ENCODE results near the gene NUDT7. TPM values are rescaled to one million over a fixed set of nuclear protein-coding genes. Genes with fewer than 3 reads are reported as not detected.

The NUDT7 gene
- total and polyA plus RNA-seq, 9 of the 15 experiments (the other 6 are each of a cell fraction or from before 2014, with no cell fraction given): 5.6 to 24.2 (median 10.5) TPM

GRCh38 chr16:77775911-77776909 lies 53.9 kb downstream of the NUDT7 start:
- under 1% methylated on average over 6 of the region's 6 CpGs for WGBS (ENCODE audit: insufficient coverage, low coverage, missing lambda C conversion rate)
- Histone ChIP-seq H3K4me2 (ENCODE audit: insufficient read depth, low read length) (no peak overlapping the region), H3K9me3 (replicated peaks; ENCODE audit: control insufficient read depth, insufficient read depth, low read depth, low read length) (no peaks in the 10 kb centered on the region), H2AFZ (ENCODE audit: low read depth, low read length) (no peak overlapping the region), H3K9ac (ENCODE audit: insufficient read depth in 1 of 2, low read depth in 2 of 2, low read length in 2 of 2) (no peak overlapping the region), H3K9me1 (ENCODE audit: control insufficient read depth, insufficient read depth, low read length) (no peaks in the 10 kb centered on the region), H4K20me1 (replicated peaks; ENCODE audit: control insufficient read depth, insufficient read depth, low read length) (no peaks in the 10 kb centered on the region), H3K4me3 (no peak overlapping the region), H3K79me2 (ENCODE audit: control insufficient read depth, insufficient read depth, low read length) (no peaks in the 10 kb centered on the region), H3K36me3 (ENCODE audit: control insufficient read depth, insufficient read depth, low read length) (no peaks in the 10 kb centered on the region), H3K4me1 (replicated peaks in 1 of 2; ENCODE audit: control insufficient read depth in 2 of 2, insufficient read depth in 2 of 2, low read length in 2 of 2) (no peaks in the 10 kb centered on the region), H3K27ac (ENCODE audit: extremely low read depth, low read depth, low read length) (no peak overlapping the region), H3K27me3 (ENCODE audit: control insufficient read depth in 2 of 2, insufficient read depth in 2 of 2, low read length in 2 of 2) (no peaks in the 10 kb centered on the region; a peak in 2 of 5 replicates)
- BruUV-seq (replicated peaks): no TSS peak
- DNase-seq (ENCODE audit: extremely low read depth in 1 of 4, low spot score in 3 of 4): no peak
- POLR2A ChIA-PET: no interaction called here
- intact Hi-C loops (cut with micrococcal nuclease) (no loop called here), in situ Hi-C loops (cut with MboI) (no loop called here)
- ATAC-seq: no peak
- CTCF ChIA-PET (ENCODE audit: low intra/inter-chr PET ratio): no interaction called here
- FAIRE-seq: no peak
- TF ChIP-seq KAT2B (IDR thresholded peaks at IDR 0.05; ENCODE audit: low read depth, low read length) (no peak), ZNF224 (CRISPR knock-in tag; IDR thresholded peaks at IDR 0.05) (no peak), ZNF280A (IDR thresholded peaks at IDR 0.05; ENCODE audit: low read depth, partially characterized antibody) (no peak), SETDB1 (IDR thresholded peaks at IDR 0.05; ENCODE audit: low read length) (no peak), C11orf30 (IDR thresholded peaks at IDR 0.05; ENCODE audit: low read depth) (no peak), ELF1 (tag; IDR thresholded peaks at IDR 0.05) (no peak), ZNF431 (CRISPR knock-in tag; IDR thresholded peaks at IDR 0.05) (no peak), BRD4 (IDR thresholded peaks at IDR 0.05) (no peak), EHMT2 (IDR thresholded peaks at IDR 0.05) (no peak), PTBP1 (IDR thresholded peaks at IDR 0.05; ENCODE audit: low read depth, low read length) (no peak), BMI1 (IDR thresholded peaks at IDR 0.05; ENCODE audit: low read length) (no peak), BCOR (IDR thresholded peaks at IDR 0.05) (no peak)

Measured in K562 (cell line).